Hematopoietic multipotent progenitor cell treated with erythropoietin and hydrocortisone succinate and interleukin-3 and kit ligand, for 17 days (in vitro differentiated cells): ENCODE measurements around the gene MAP2K5.

Experiments used
- DNase-seq: peaks from one replicate; pipeline ENCODE4 v3.0.0-alpha.2; 2015; ENCODE audit warnings: low spot score

The MAP2K5 gene

DNA sequence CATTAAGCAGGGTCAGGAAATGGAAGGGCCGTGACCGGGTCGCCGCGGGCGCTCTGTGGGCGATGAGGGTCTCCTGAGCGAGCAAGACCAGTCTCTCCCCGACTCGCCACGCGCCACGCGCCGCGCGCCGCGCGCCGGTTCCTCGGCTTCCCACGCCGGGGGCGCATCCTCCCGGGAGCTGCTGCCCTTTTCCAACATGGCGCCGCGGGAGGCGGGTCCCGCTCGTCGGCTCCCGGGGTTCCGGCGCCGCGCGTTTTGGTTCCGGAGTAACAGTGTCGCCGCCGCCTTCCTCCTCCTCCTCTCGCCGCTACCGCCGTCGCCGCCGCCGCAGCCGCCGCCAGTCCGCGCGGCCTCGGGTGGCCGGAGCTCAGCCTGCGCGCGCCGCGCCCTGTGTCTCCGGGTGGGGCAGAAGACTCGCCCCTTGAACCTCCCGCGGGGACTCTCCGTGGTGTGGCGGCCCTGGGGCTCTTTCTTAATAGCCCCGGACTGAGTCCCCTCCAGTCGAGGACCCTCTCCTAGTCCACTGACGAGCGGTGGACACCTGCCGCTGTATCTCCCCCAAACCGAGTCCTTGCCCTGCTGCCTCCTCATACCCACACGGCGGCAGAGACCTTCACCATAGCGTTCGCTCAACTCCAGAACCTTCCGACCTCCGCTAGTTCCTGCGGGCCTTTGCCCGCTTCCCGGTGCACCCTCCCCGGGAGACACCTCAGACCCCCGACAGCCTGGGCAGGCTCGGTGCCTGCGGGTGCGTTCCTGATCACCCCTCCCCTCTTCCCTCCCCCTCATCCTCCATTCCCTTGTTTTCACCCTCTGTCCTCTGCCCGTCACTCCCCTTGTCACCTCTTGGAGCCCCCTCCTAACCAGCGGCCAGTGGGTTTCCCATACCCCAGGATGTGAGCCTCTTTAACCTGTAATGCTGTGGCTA lies at the start of gene MAP2K5:
MAP2K5 (plus strand) TSS at position 284 of the 928 bp plus-strand sequence; CDS start at position 917, 633 bp downstream.
- peak; percentile 67 for DNase-seq

- DNase-seq: no peak
Measured at GRCh38 chr15:67495585-67495984, 46.9 kb upstream of the MAP2K5 start.

DNA sequence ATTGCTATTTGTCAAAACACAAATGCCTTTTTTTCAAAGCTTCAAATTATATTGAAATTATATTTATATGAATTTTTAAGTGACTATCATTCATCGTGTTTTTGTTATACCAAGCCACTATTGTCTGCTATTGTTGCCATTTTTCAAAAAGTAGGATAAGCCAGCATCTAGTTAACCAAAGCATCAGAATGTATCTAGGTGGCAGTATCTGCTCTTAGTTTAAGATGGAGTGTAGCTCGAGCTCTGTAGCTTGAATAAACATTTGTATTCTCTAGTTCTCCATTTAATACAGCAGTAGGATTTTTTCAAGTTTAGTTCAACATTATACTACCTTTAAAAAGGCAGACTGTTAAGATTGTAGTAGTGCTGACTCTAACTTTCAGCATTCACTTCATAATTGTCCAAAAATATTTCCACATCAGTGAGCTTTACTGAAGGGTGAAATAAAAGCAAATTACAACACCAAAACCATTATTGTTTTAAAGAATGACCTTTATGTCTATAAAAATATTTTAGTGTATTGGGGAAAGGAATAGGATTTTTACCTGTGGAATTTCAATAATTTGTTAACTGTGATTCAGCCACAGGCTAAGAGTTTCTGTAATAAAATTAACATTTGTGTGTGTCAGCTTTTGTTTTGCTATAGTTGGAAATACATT lies 41.2 kb upstream of the MAP2K5 start:
- DNase-seq: peak; percentile 18

GRCh38 chr15:67501836-67502461 lies 40.6 kb upstream of the MAP2K5 start:
- DNase-seq: no peak

DNA sequence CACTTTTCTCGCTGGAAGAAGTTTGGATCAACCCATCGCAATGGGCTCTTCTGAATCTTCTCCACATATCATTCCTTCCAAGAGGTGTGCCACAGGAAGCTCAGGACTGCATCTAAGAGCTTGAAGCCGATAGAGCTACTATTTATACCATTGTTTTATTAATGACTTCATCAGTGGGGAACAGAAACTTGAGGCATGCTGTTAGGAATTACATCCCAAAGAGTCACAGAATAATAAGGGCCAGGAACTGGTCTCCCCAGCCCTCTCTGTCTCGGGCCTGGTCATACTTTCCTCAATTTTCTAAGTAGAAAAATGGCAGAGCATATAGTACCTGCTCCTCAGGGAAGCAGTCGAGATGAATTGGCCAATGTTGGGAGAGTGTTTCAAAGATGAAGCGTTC lies 38.4 kb upstream of the MAP2K5 start:
- DNase-seq: no peak

GRCh38 chr15:67504796-67505195 lies 37.7 kb upstream of the MAP2K5 start:
- no peak for DNase-seq

GRCh38 chr15:67505675-67506572 lies 36.6 kb upstream of the MAP2K5 start:
- DNase-seq: no peak

- DNase-seq: no peak
Measured at GRCh38 chr15:67506775-67507747, 35.4 kb upstream of the MAP2K5 start.

DNA sequence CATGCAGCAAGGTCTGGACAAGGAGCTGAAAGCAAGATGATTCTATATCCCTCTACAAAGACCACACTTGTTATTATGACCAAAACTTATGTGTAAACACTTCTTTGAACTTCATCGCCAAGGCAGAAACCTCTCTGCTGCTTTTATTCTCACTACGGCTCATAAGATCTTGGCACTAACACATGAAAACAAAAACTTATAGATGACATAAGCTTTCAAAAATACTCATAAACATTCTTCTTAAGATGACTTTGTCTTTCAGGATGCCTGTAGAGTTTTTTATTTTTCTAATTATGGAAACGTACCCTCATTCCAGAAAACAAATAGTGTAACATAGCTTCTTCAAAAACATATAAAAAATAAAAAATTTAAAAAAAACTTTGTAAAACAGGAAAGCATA lies 34.1 kb upstream of the MAP2K5 start:
- no peak for DNase-seq

- no peak for DNase-seq
Measured at GRCh38 chr15:67509918-67510317, 32.6 kb upstream of the MAP2K5 start.

- no peak for DNase-seq
Measured at GRCh38 chr15:67510597-67511190, 31.8 kb upstream of the MAP2K5 start.

- DNase-seq: no peak
Measured at GRCh38 chr15:67511606-67512005, 30.9 kb upstream of the MAP2K5 start.

- no peak for DNase-seq
Measured at GRCh38 chr15:67512140-67512539, 30.4 kb upstream of the MAP2K5 start.

DNA sequence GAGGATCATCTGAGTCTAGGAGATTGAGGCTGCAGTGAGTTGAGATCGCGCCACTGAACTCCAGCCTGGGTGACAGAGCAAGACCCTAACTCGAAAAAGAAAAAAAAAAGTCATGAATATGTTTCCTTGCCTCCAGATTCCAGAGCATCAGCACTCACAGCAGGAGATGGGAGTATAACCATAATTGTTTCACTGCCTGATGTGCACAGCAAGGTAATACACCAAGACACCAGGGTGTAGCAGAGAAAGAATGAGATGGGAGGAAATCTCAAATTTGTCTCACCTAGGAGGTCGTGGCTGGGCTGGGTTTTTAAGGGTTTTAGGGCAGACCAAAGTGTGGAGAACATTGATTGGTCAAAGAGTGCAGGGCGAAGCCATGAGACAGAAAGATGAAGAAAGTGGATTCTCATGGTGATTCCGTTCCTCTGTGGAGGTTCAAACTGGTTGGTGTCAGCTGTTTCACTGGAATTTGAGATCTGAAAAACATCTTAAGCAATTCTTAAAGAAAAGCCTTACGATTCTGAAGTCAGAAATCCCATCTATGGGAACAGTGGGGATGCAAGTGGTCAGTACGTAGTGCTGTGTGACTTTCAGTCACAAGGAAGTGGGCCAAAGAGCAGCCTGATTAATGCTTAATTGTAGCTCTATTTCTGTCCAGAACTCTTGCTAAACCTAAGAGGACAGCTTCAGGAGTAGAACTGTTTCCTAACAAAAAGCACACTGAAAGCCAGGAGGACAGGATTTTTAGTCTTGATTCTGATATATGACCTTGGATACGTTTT lies 29.4 kb upstream of the MAP2K5 start:
- no peak for DNase-seq

DNA sequence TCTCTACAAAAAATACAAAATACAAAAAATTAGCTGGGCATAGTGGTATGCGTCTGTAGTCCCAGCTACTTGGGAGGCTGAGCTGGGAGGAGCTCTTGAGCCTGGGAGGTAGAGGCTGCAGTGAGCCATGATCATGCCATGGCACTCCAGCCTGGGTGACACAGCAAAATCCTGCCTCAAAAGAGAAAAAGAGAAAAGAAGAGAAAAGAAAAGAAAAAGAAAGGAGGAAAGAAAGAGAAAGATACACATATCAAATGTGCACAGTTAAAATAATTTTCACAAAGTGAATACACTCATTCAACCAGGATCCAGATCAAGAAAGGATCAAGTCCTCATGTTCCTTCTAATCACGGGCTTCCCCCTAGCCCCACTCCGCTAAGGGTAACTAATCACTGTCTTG lies 27.4 kb upstream of the MAP2K5 start:
- DNase-seq: no peak

DNA sequence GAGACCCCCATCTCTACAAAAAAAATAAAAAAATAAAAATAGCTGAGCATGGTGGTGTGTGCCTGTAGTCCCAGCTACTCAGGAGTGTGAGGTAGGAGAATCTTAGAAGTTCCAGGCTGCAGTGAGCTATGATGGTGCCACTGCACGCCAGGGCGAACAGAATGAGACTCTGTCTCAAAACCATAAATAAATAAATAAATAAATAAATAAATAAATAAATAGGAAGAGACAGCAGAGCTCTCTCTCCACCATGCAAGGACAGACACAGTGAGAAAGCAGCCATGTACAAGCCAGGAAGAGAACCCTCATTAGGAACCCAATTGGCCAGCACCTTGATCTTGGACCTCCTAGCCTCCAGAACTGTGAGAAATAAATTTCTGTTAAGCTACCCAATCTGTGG lies 26.9 kb upstream of the MAP2K5 start:
- DNase-seq: no peak

DNA sequence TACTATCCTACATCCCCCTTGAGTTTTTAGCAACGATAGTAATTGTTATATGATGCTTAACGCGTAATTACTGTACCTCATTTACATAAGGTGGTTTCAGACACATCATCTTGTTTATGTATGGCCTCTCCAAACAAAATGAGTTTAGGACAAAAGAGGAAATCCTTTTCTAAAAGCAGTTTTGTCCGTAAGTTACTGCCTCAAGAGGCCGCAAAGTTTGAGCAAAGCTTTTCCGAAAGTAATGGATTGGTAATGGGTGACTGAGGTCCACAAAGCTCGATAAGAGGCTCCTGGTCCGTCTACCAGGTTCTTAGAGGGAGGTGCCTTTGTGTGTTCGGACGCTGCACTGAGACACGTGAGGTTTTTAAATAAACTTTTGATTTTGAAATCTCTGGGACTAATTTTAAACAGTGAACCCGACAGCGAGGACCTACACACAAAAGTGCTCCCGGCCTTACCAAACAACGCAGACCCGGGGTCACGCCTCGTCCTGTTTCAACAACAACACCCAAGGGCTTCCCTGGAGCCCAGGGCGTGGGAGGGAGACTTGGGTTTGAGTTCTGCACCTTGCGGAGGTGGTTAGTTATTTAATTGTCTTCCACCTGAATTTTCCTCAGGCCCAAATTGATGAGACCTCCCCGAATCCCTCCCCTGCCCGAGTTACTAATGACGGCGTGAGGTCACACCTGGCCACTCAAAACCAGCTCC lies 22.0 kb upstream of the MAP2K5 start:
- no peak for DNase-seq

- DNase-seq: peak; percentile 81
Measured at GRCh38 chr15:67521029-67521782, 21.3 kb upstream of the MAP2K5 start, which contains the start of gene C15orf61. TSS of gene C15orf61 (plus strand) at chr15:67521131. CDS start at chr15:67521249, 118 bp downstream.
